Measurements from ENCODE around the gene MSANTD7.
A peak's percentile ranks its signal among the peaks of the same experiment; 100 is the strongest.

Gene MSANTD7

GRCh38 chr10:14884082-14884481, 46.0 kb downstream of the MSANTD7 start:
- DNase-seq, result peak; percentile 9 to 49 (median 24)
